ENCODE results near the gene RPS6KC1. TPM values are rescaled to one million over a fixed set of nuclear protein-coding genes. Genes with fewer than 3 reads are reported as not detected.
"Not testable (repeated sequence)": the region's sequence is repeated elsewhere in the genome, so short reads cannot be mapped to it uniquely, and the experiment has no call there.

Gene RPS6KC1
- total RNA-seq, 1 donor: 35.1 TPM

GRCh38 chr1:213303286-213303685, 252.2 kb downstream of the RPS6KC1 start:
- Histone ChIP-seq H3K4me2 (ENCODE audit: insufficient read depth, low read length) (peak overlapping the region; percentile 32), H4K20me1 (ENCODE audit: insufficient read depth, low read length) (no peaks in the 10 kb centered on the region), H3K27ac (ENCODE audit: low read depth, low read length) (no peak overlapping the region), H3K4me1 (ENCODE audit: insufficient read depth, low read length) (peaks cover 3% of the 10 kb centered on the region), H3K79me2 (ENCODE audit: insufficient read depth, low read length) (no peaks in the 10 kb centered on the region), H3K27me3 (ENCODE audit: insufficient read depth, low read length) (no peaks in the 10 kb centered on the region), H3K36me3 (ENCODE audit: insufficient read depth, low read length) (no peaks in the 10 kb centered on the region), H3K9me3 (ENCODE audit: low read depth, low read length) (no peaks in the 10 kb centered on the region), H2AFZ (ENCODE audit: low read length) (peak overlapping the region; percentile 1), H3K4me3 (ENCODE audit: insufficient read depth, low read length) (no peak overlapping the region)
- DNase-seq (ENCODE audit: insufficient read length, low spot score, missing footprints): no peak
- TF ChIP-seq, protein P1, sequence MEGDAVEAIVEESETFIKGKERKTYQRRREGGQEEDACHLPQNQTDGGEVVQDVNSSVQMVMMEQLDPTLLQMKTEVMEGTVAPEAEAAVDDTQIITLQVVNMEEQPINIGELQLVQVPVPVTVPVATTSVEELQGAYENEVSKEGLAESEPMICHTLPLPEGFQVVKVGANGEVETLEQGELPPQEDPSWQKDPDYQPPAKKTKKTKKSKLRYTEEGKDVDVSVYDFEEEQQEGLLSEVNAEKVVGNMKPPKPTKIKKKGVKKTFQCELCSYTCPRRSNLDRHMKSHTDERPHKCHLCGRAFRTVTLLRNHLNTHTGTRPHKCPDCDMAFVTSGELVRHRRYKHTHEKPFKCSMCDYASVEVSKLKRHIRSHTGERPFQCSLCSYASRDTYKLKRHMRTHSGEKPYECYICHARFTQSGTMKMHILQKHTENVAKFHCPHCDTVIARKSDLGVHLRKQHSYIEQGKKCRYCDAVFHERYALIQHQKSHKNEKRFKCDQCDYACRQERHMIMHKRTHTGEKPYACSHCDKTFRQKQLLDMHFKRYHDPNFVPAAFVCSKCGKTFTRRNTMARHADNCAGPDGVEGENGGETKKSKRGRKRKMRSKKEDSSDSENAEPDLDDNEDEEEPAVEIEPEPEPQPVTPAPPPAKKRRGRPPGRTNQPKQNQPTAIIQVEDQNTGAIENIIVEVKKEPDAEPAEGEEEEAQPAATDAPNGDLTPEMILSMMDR (IDR thresholded peaks at IDR 0.05; ENCODE audit: extremely low read depth, low read depth, low read length): no peak

GRCh38 chr1:213315571-213315970, 264.5 kb downstream of the RPS6KC1 start:
- Histone ChIP-seq H3K4me2 (ENCODE audit: insufficient read depth, low read length) (no peak overlapping the region), H2AFZ (ENCODE audit: low read length) (no peak overlapping the region), H3K4me1 (ENCODE audit: insufficient read depth, low read length) (no peaks in the 10 kb centered on the region), H3K27me3 (ENCODE audit: insufficient read depth, low read length) (no peaks in the 10 kb centered on the region), H3K79me2 (ENCODE audit: insufficient read depth, low read length) (no peaks in the 10 kb centered on the region), H3K4me3 (ENCODE audit: insufficient read depth, low read length) (no peak overlapping the region), H3K36me3 (ENCODE audit: insufficient read depth, low read length) (no peaks in the 10 kb centered on the region), H4K20me1 (ENCODE audit: insufficient read depth, low read length) (no peaks in the 10 kb centered on the region), H3K27ac (ENCODE audit: low read depth, low read length) (no peak overlapping the region), H3K9me3 (ENCODE audit: low read depth, low read length) (no peaks in the 10 kb centered on the region)
- DNase-seq (ENCODE audit: insufficient read length, low spot score, missing footprints): no peak
- TF ChIP-seq, protein P1 (IDR thresholded peaks at IDR 0.05; ENCODE audit: extremely low read depth, low read depth, low read length): no peak

DNA sequence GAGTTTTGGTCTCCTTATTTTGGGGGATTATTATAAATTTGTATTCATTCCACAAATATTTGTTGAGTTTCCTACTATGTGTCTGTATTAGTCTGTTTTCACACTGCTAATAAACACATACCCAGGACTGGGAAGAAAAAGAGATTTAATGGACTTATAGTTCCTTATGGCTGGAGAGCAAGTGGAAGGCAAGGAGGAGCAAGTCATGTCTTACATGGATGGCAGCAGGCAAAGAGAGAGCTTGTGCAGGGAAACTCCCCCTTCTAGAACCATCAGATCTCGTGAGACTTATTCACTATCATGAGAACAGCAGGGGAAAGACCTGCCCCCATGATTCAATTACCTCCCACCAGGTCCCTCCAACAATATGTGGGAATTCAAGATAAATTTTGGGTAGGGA, 267.4 kb downstream of the RPS6KC1 start:
- not testable (repeated sequence) for H3K27ac ChIP-seq (ENCODE audit: low read depth, low read length); DNase-seq (ENCODE audit: insufficient read length, low spot score, missing footprints); H3K27me3 ChIP-seq (ENCODE audit: insufficient read depth, low read length); H3K4me2 ChIP-seq (ENCODE audit: insufficient read depth, low read length); H3K79me2 ChIP-seq (ENCODE audit: insufficient read depth, low read length); H4K20me1 ChIP-seq (ENCODE audit: insufficient read depth, low read length); H2AFZ ChIP-seq (ENCODE audit: low read length); H3K36me3 ChIP-seq (ENCODE audit: insufficient read depth, low read length); H3K4me3 ChIP-seq (ENCODE audit: insufficient read depth, low read length); H3K4me1 ChIP-seq (ENCODE audit: insufficient read depth, low read length); H3K9me3 ChIP-seq (ENCODE audit: low read depth, low read length)

GRCh38 chr1:213320191-213320870, 269.3 kb downstream of the RPS6KC1 start:
- Histone ChIP-seq H3K36me3 (ENCODE audit: insufficient read depth, low read length) (no peaks in the 10 kb centered on the region), H3K27ac (ENCODE audit: low read depth, low read length) (no peak overlapping the region), H3K4me2 (ENCODE audit: insufficient read depth, low read length) (no peak overlapping the region)

More at GRCh38 chr1:213320191-213320870, 269.3 kb downstream of the RPS6KC1 start:
- no peak for DNase-seq (ENCODE audit: insufficient read length, low spot score, missing footprints)
- no peaks in the 10 kb centered on the region for H3K4me1 ChIP-seq (ENCODE audit: insufficient read depth, low read length)
- TF ChIP-seq, protein P1 (IDR thresholded peaks at IDR 0.05; ENCODE audit: extremely low read depth, low read depth, low read length): no peak
- H3K27me3 ChIP-seq (ENCODE audit: insufficient read depth, low read length): no peaks in the 10 kb centered on the region
- no peak overlapping the region for H2AFZ ChIP-seq (ENCODE audit: low read length)
- no peaks in the 10 kb centered on the region for H3K79me2 ChIP-seq (ENCODE audit: insufficient read depth, low read length)
- no peak overlapping the region for H3K4me3 ChIP-seq (ENCODE audit: insufficient read depth, low read length)
- H3K9me3 ChIP-seq (ENCODE audit: low read depth, low read length): no peaks in the 10 kb centered on the region
- H4K20me1 ChIP-seq (ENCODE audit: insufficient read depth, low read length): no peaks in the 10 kb centered on the region

Other genes with a start within 250 kb of the RPS6KC1 start
- gene SPATA45, start 203.6 kb upstream of the RPS6KC1 start, total RNA-seq: not detected in 2 replicates
- 5.4 and 11.2 TPM in 2 replicates for gene FLVCR1, start 193.0 kb upstream of the RPS6KC1 start, total RNA-seq
- 1.1 and 2.1 TPM in 2 replicates for gene VASH2, start 100.7 kb upstream of the RPS6KC1 start, total RNA-seq
- 46.3 and 59.2 TPM in 2 replicates for gene ANGEL2, start 35.4 kb upstream of the RPS6KC1 start, total RNA-seq

Measured in osteoblast (primary cell).